ENCODE data around the gene MEAF6.

DNA sequence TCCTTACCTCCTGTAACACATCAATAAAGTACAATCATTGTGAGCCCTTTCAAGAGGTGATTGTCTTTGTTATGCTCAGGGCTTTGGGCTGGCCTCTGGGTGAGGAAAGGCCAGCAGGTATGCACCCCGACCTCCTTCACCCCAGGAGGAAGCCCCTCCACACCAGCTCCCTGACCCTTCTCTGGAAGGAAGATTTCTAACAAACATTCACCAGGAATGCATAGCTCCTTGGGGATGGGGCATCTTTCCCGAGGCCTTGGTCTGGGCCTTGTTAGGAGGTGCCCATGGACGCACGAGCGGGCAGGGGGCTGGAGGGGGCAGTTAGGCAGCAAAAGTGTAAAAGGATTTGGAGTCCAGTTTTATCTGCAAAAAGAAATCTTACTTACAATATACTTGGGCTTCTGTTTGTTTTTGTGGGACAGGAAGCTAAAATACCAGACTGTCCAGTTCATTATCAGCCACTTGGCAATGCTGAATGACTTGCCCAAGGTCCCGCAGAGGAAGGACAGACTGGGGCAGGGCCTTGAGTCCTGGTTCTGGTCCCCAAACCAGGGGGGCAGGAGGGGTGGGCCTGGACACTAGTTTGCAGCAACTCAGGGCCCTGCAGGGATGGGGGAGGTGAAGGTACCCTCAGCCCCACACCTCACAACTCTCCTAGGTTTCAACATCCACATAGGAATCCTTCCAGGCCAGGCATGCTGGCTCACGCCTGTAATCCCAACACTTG is 30.1 kb downstream of the MEAF6 start:
- no peak for TF ChIP-seq CTCF (IDR thresholded peaks at IDR 0.05)
- no peak for TF ChIP-seq POLR2A (IDR thresholded peaks at IDR 0.05; ENCODE audit: low read depth)
- no peak for TF ChIP-seq POLR2AphosphoS5 (IDR thresholded peaks at IDR 0.05)
- no peak for TF ChIP-seq EP300 (IDR thresholded peaks at IDR 0.05)
